ENCODE results near the gene SLC16A12. TPM values are rescaled to one million over a fixed set of nuclear protein-coding genes. Genes with fewer than 3 reads are reported as not detected.

SLC16A12 gene
- total and polyA plus RNA-seq, 2 of the 4 experiments (the other 2 are of a cell fraction) = 1.4 to 1.6 TPM

- Histone ChIP-seq H3K9me3 (ENCODE audit: control insufficient read depth, insufficient read depth, low read length) (no peaks in the 10 kb centered on the region), H3K4me2 (ENCODE audit: low read depth, low read length) (no peak overlapping the region), H3K23ac (ENCODE audit: low read depth, low read length) (no peak overlapping the region), H3K9me1 (ENCODE audit: insufficient read depth, low read length) (no peaks in the 10 kb centered on the region), H4K8ac (ENCODE audit: low read depth in 2 of 2, low read length in 2 of 2) (no peak overlapping the region), H2BK20ac (ENCODE audit: low read depth, low read length) (no peak overlapping the region), H2AK5ac (ENCODE audit: low read depth, low read length) (no peak overlapping the region), H3K18ac (ENCODE audit: low read depth, low read length) (no peak overlapping the region), H2BK120ac (ENCODE audit: low read depth, low read length) (no peak overlapping the region), H3K4me1 (ENCODE audit: control insufficient read depth, insufficient read depth, low read length) (no peaks in the 10 kb centered on the region), H3K79me1 (ENCODE audit: low read depth in 1 of 2, low read length in 2 of 2) (no peaks in the 10 kb centered on the region), H3K56ac (ENCODE audit: extremely low read depth, insufficient read depth, low read length) (no peak overlapping the region), H3K14ac (replicated peaks; ENCODE audit: low read depth, low read length) (no peak overlapping the region), H3K9ac (ENCODE audit: low read depth, low read length) (no peak overlapping the region), H2BK15ac (ENCODE audit: low read depth, low read length) (no peak overlapping the region), H4K5ac (ENCODE audit: low read depth, low read length) (no peak overlapping the region), H3K36me3 (ENCODE audit: control insufficient read depth, insufficient read depth, low read length) (no peaks in the 10 kb centered on the region), H3K4me3 (ENCODE audit: insufficient read depth, low read depth, low read length) (no peak overlapping the region), H4K20me1 (ENCODE audit: insufficient read depth, low read length) (no peaks in the 10 kb centered on the region), H2AFZ (replicated peaks; ENCODE audit: low read length, poor library complexity) (no peak overlapping the region), H3K27ac (ENCODE audit: insufficient read depth, low read length) (no peak overlapping the region), H2AK9ac (replicated peaks; ENCODE audit: low read depth, low read length, poor library complexity) (no peak overlapping the region), H4K91ac (ENCODE audit: insufficient read depth, low read depth, low read length) (no peak overlapping the region), H3K4ac (ENCODE audit: low read depth, low read length) (no peak overlapping the region), H2BK5ac (ENCODE audit: low read depth, low read length, poor library complexity, severe bottlenecking) (no peak overlapping the region), H3K27me3 (ENCODE audit: control insufficient read depth, insufficient read depth, low read length) (no peaks in the 10 kb centered on the region; the same call in 1 of the 2 replicates)
- ATAC-seq (ENCODE audit: low read depth) = no peak
- ChIA-PET POLR2A (ENCODE audit: unreplicated experiment) (no interaction called here), CTCF (no interaction called here)
- no peak for TF ChIP-seq FOS (IDR thresholded peaks at IDR 0.05; ENCODE audit: low read depth, low read length)
- TF ChIP-seq MAFK (IDR thresholded peaks at IDR 0.05; ENCODE audit: low read depth, low read length) = no peak
- TF ChIP-seq, protein P1, sequence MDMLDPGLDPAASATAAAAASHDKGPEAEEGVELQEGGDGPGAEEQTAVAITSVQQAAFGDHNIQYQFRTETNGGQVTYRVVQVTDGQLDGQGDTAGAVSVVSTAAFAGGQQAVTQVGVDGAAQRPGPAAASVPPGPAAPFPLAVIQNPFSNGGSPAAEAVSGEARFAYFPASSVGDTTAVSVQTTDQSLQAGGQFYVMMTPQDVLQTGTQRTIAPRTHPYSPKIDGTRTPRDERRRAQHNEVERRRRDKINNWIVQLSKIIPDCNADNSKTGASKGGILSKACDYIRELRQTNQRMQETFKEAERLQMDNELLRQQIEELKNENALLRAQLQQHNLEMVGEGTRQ (IDR thresholded peaks at IDR 0.05; ENCODE audit: low read depth, low read length) = no peak
- TF ChIP-seq RFX5 (IDR thresholded peaks at IDR 0.05; ENCODE audit: low read depth, low read length) = no peak
- TF ChIP-seq NFE2L2 (IDR thresholded peaks at IDR 0.05; ENCODE audit: low read depth, low read length) = no peak
- no peak for TF ChIP-seq SMC3 (IDR thresholded peaks at IDR 0.05; ENCODE audit: low read depth, low read length)
- TF ChIP-seq, protein P2, sequence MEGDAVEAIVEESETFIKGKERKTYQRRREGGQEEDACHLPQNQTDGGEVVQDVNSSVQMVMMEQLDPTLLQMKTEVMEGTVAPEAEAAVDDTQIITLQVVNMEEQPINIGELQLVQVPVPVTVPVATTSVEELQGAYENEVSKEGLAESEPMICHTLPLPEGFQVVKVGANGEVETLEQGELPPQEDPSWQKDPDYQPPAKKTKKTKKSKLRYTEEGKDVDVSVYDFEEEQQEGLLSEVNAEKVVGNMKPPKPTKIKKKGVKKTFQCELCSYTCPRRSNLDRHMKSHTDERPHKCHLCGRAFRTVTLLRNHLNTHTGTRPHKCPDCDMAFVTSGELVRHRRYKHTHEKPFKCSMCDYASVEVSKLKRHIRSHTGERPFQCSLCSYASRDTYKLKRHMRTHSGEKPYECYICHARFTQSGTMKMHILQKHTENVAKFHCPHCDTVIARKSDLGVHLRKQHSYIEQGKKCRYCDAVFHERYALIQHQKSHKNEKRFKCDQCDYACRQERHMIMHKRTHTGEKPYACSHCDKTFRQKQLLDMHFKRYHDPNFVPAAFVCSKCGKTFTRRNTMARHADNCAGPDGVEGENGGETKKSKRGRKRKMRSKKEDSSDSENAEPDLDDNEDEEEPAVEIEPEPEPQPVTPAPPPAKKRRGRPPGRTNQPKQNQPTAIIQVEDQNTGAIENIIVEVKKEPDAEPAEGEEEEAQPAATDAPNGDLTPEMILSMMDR (conservative IDR thresholded peaks at IDR 0.05; ENCODE audit: low read depth, low read length) = no peak
- TF ChIP-seq ELK1 (IDR thresholded peaks at IDR 0.05; ENCODE audit: borderline replicate concordance, low read depth, low read length) = no peak
- TF ChIP-seq MAZ (IDR thresholded peaks at IDR 0.05; ENCODE audit: borderline replicate concordance, low read depth, low read length) = no peak
- no peak for TF ChIP-seq RAD21 (IDR thresholded peaks at IDR 0.05; ENCODE audit: low read length)
- TF ChIP-seq POLR2A (IDR thresholded peaks at IDR 0.05; ENCODE audit: low read depth, low read length) = no peak
- TF ChIP-seq CEBPB (IDR thresholded peaks at IDR 0.05; ENCODE audit: low read depth, low read length) = no peak
- no peak for TF ChIP-seq BHLHE40 (IDR thresholded peaks at IDR 0.05; ENCODE audit: low read depth, low read length)
- TF ChIP-seq RCOR1 (IDR thresholded peaks at IDR 0.05; ENCODE audit: insufficient replicate concordance, low read length) = no peak
- no peak for TF ChIP-seq MXI1 (IDR thresholded peaks at IDR 0.05; ENCODE audit: borderline replicate concordance, low read depth, low read length)
- no TSS peak for BruUV-seq (replicated peaks)
- intact Hi-C loops (cut with micrococcal nuclease) (no loop called here), dilution Hi-C loops (cut with HindIII; ENCODE audit: low sequenced_read_pairs, unreplicated experiment) (no loop called here), in situ Hi-C loops (cut with MboI; ENCODE audit: low sequenced_read_pairs) (loop anchor here (10.0 kb wide), 1 partner anchor 358 kb away; no protein-coding TSS in a partner anchor)
- DNase-seq = peak; percentile 18
- no CpG with 5 or more reads among the region's 1 CpG for WGBS, 2 experiments (ENCODE audit: extremely low coverage in 2 of 2, insufficient read length in 1 of 2)
Observed at GRCh38 chr10:89382757-89383156, 152.6 kb downstream of the SLC16A12 start.

Data from IMR-90 (cell line).